Dedifferentiated amniotic fluid mesenchymal stem cell (primary cell): ENCODE data around the gene MNT.

Source experiments
- DNase-seq: peaks from one replicate; pipeline ENCODE4 v3.0.0-alpha.2; 2016; ENCODE audit errors: extremely low spot score

MNT gene

DNA sequence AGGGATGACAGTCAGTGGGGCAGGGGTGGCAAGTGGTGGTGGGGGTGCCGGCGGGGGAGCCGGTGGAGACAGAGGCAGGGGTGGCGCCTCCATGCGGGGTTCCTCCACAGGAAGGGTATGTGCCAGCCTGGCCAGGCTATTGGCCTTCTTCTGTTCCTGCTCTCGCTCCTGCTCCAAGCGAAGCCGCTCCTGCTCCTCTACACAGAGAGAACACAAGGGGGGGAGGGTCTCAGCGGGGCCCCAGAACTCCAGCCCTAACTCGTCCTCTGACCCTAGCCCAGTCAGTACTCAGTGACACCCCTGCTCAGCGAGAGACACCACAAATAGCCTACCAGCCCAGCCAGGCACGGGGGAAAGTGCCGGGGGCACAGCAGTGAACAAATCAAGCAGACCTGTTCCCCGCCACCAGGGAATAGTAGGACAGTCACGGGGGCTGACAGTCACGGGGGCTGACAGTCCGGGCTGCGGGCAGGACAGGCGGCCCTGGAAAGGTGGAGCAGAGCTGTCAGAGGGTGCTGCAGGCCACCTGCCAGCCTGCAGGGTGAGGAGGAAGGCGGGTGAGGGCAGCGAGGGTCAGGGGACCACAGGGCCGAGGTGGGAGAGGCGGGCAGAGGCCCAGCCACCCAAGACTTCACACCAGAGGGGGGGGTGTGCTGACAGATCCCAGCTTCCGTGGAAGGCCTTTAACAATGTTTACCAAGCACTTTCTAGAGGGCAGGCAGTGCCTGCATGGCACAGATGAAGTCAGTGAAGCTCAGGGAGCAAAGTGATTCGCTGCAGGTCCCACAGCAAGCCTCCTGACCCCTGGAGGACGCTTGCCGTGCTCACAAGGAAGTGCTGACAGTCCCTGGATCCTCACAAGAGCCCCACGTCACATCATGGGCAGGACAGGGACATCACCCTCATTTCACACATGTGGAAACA lies 5.3 kb downstream of the MNT start:
- DNase-seq: no peak

DNA sequence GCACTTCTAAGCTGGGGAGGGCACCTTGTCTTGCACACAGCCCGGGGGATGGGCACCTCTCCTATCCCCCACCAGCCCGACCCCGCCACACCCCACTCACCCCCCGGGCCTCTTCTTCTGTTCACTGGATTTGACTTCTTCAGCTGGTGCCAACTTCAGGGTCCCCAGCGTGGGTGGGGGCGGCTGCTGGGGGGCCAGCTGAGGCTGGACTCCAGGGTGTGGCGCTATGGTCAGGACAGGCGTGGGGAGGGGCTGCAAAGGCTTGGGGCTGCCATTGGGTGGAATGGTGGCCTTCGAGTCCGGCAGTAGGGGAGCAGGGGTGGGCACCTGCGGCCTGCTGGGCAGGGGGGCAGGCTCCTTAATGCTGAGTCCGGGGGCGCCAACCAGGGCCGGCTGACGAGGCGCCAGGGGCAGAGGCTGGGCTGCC lies 6.1 kb downstream of the MNT start:
- DNase-seq: no peak

DNA sequence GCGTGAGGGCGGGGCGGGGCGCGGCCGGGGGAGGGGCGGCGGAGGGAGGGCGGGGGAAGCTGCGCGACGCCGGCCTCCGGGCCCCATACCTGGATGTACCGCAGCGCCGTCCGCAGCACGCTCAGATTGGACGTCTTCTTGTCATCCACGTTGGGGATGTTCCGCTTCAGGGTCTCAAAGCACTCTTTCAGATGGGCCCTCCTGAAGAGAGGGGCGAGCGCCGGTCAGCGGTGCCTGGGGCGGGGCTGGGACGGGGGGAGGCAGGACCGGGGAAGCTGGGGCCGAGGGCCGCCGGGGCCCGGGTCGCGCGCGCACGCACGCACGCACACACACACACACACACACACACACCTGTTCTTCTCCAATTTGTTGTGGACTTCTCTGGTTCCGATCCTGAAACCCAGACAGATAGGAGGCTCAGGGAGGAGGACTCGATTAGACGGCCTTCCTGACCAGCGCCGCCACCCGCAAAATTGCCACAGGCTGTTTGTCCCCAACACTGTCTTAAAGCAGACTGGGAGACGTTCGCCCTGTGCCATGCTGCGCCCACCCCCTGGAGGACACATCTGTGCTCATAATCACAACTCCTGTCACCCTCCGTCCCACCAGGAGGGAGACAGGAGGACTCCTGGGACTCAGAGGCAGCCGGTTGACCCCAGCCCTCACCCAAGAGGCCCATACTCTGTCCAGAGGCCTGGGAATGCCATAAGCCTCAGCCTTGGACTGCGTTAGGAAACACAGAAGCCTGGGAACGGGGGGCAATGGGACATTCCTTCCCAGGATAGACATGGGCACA lies 6.7 kb downstream of the MNT start:
- DNase-seq: no peak

DNA sequence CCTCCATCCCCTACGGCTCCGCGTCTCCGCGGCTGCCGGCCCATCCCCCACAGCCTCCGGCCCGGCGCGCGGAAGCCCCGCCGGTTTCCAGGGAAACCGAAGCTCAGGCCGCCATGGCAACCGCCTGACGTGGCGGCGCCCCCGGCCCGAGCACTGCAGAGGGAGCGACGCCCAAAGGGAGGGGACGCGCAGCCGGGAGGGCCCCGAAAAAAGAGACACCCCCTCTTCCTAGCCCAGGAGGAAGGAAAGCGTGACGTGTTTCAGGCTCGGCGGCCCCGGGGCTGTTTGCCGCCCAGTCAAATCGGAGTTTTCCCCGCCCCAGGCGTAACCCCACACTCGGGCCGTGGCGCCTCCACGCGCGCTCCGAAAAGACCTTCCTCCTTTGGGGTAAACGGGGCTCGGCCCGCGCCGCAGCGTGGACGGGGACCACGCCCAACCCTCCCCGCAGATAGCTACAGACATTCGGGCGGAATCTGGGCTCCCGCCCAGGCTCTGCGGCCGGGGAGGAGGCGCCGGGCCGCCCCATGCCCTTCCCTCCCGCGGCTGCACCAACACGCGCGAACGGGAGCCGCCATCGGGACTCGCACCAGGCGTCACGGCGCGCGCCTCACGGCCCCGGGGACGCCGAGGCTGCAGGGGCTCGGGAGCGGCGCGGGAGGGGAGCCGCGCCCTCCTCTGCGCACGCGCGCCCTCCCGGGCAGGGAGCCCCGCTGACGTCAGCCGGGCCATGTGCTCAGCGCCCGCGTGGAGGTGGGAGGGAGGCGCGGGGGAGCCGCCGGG lies 7.5 kb downstream of the MNT start:
- peak; percentile 75 for DNase-seq

DNA sequence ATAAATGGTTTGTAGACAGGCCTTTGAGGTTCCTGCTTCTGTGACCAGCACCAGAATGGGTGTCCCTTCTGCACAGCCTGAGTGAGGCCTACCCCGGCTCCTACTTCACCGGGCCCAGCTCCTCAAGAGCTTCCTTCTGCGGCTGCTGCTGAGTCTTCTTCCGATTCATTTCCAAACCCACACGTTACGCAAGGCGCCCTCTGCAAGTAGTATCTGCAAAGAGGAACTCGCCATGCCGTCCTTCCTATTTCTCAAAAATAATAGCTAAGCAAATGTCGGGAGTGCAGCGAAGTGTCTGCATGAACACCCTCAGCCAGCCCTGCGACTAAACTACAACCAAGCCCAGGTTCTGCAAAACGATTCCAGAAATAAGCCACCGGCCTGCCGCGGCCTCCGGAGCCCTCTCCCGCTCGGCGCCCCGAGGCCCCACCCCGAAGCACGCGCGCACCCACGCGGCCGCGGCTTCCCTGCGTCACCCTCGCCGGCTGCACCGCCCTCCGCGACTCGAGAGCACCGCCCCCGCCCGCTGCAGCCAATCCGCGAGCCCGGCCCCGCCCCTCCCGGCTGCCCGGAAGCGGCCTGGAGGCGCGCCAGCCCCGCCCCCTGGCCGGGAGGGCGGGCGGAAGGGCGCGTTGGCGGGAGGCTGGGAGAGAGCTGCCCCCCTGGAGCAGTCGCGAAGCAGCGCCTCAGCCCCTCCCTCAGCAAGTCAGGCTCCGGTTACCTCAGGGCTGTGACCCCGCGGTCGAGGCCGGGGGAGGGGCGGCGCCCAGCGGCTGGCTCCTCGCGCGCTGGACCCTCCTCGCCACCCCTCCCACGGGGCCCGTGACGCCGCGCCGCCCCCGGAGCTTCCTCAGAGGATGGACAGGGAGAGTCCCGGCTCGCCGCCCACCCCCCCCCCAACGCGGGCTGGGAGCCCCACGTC lies 8.3 kb downstream of the MNT start:
- peak; percentile 87 for DNase-seq

DNA sequence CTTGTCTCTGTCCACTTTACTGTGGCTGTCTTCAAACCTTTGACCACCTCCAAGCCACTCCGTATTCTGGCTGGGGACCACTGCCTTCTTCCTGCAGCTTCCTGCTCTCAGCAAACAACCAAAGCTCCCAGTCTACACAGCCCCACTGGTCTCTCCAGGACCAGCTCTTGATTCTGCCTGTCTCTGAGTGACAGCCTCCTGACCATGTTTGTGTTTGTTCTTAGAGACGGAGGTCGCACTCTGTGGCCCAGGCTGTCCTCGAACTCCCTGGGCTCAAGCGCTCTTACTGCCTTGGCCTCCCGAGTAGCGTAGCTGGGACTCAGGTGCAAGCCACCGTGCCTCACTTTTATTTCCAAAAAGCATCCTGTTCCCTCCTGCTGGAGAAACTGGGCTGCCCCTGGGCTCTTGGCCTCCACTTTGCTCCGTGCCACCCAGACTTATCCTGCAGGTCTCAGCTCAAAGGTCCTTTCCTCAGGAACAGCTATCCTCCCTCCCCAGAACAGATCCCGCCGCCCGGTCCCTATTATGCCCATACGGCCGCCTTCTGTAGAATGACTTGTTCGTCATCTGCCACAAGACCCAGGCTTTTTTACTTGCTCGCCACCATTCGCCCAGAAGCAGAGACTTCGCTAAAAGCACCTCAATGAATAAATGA lies 9.1 kb downstream of the MNT start:
- DNase-seq: no peak

DNA sequence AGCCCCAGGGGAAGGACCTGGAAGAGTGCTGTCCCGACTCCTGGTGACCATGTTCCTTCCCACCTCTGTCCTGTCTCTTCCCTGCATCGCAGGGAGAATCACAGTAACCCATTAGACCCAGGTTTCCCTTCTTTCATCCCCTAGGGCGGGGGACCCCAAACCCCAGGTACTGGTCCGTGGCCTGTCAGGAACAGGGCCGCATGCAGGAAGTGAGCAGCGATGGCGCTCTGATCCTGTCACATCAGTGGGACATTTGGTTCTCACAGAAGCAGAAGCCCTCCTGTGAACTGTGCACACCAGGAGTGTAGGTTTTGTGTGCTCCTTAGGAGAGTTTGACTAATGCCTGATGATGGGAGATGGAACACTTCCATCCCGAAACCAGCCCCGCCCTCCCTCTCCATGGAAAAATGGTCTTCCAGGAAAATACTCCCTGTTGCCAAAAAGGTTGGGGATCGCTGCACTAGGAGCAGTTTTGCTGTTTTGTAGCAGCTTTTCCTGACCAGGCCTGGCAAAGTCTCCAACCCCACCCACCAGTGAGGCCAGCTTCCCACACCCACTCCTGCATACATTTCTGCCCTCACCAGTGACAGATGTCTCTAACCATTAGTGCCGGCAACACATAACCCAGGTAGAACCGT lies 10.5 kb downstream of the MNT start:
- DNase-seq: no peak

DNA sequence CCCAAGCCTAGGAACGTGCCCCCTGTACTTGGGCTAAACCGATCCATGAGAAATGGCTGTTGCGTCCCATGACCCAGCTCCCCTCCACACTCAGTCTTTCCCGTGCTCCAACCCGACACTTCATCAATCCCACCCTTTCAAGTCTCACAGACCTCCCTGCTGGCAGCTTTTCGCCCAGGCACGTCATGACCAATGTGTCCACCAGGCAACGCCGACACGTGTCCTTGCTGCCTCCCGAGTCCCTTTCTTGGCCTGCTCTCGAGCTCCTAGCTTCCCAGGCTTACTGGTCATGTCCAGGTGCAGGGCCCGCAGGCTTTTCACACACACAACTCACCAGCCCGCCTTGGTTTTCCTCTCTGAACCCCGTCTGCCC lies 12.2 kb downstream of the MNT start:
- DNase-seq: no peak

DNA sequence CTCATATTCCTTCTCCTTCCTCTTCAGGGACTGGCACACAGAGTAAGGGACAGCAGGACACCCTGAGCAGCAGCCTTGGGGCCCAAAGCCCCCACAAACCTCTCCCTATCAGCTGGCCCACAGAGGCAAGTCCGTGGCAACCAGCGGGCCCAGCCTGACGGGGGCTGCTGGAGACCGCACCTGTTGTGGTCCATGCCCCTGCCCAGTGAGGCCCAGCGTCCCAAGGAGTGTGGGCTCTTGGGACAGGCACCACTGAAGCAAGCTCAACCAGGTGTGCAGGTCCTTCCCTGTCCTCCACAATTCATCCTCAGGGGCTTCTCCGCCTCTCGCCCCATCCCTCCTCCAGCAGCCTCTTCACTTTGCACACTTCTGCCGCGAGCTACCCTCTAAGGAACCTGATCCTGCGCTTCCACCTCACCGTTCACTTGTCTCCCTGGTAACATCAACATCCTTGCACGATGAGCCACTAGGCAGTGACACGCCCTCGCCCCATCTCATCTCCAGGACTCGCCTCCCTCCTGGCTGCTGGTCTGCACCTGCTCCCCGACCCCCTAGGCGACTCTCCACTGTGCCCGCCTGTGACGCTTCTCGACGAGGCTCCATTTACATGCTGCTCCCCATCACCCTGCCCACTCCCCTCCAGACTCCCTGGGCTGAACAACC lies 12.7 kb downstream of the MNT start:
- DNase-seq: no peak

DNA sequence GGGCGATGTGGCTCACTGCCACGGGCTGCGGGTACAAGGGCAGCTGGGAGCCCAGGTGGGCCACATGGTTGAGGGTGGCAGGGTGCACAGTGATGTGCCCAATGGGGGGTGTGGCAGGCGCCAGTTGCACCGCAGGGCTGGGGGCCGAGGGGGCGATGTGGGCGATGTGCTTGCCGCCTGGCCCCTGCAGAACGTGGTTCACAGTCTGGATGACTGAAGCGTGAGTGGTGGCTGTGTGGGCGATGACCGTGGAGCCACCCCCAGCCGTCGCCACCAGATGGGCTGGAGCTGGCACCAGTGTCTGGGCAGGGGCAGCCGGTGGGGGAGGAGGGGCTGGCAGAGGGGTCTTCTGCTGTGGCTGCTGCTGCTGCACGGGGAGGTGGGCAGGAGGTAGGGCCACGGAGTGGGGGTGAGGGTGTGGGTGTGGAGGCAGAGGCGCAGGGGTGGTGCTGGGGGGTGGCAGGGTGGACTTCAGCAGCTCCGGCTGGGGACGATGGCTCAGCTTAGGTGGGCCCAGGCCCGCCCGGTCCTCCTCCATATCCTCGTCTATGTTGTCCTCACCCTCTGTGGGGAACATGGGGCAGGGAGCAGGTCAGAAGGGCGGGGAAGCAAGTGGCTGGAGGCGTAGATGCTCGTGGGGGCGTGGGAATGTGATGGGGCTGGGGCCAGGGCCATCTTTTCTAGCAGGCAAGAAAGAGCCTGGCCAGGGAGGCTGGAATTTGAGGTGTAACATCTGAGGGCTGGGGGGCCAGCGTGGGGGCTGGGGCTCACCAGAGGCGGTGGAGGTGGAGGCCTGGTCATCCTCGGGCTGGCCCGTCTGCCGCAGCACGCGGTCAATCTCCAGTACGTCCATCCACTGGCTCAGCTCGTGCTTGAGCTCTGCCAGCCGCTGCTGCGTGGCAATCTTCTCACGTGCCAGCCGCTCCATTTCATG lies 13.5 kb downstream of the MNT start:
- no peak for DNase-seq

DNA sequence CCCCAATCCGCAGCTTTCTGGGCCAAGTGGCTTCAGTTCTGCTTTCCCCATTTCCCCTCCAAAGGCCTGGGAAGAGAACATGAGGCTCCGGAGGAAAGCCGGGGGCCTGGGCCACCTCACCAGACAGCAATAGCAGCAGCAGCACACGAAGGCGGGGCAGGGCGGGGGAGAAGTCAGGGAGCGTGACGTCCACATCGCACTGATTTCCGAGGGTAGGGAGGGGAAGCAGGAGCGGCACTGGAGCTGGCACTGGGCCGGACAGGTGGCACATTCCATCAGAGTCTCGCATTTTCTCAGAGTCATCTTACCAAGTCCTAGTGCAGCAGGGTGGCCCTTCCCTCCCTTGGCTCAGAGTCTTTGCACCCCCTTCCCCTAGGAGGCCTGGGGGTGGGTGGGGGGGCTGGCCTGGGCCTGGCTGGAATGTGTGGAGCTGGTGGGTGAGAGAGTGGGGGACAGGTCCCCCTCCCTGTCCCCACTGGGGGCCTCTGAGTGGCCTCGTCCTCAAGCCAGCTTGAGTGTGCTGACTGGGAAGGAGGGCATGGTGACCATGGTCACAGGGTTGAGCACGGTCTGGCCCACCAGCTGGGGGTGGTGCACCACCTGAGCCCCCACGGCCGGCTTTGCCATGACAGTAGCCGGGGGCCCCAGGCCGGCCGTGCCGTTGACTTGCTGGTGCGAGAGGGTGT lies 14.3 kb downstream of the MNT start:
- DNase-seq: no peak

DNA sequence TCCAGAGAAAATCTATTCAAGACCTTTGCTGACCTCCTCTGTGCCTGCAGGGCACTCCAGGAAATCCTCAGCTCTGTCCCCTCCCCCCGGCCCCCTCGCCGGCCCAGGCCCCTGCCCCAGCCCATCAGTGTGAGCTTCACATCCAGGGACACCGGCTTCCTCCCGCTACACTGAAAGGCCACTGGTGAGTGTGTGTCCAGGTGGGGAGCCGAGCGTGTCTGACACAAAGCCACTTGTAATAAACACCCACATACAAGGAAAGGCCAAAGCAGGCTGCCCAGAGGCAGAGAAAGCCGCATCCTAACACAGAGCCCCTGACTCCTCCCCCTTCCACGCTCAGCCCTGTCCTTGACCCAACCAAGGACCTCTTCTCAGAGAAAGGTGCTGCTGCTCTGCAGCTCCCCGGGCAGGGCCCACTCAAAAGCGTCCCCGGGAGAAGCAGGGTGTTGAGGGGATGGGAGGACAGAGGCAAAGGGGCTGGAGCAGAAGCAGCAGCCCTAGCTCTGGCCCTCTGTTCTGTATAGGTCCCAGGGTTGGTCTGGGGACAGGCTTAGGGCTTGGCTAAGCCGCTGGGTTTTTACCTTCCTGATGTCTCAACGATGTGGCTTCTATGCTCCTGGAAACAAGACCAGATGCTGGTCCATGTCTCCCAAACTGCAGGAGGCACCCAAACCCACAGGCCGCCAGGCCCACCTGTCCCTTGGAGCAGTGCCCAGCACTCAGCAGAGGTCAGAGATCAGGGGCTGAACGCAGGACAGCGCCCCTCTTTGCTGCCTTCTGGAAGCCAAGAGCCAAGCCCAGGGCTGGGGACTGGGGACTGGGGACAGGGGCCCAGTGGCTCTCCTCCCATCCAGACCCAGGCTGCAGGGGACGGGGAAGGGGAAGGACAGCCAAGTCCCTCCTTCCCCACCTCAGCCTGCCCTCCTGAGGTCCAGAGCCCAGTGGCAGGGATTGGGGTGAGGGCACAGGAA lies 15.3 kb downstream of the MNT start:
- DNase-seq: no peak

DNA sequence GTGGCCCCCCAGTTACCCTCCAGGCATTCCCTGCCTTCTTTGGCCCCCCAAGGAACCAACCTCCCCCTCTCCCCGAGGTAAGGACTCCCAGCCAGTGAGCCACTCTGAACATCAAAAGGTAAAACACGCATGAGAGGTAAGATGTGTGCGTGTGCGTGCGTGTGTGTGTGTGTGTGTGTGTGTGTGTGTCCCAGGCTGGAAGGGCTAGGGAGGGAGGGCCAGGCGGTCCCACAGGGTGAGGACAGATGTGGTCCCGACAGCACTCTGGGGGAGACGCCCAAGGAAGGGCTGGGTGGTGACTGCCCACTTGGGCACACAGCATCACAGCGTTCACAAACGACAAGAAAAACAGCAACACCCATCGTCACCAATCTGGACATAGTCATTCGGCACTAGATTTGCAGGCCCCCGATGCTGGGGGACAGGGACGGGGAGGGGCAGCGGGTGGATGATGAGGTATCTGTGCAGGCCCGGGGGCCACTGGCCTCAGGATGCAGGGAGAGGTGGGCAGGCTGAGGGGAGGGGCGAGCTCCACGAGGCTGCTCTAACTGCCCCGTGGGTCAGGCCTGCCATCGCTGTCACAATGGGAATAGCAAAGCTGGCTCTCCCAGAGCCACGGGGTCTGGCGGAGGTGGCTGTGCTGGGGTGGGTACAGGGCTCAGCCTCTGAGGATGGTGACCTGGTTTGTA lies 16.3 kb downstream of the MNT start:
- no peak for DNase-seq

DNA sequence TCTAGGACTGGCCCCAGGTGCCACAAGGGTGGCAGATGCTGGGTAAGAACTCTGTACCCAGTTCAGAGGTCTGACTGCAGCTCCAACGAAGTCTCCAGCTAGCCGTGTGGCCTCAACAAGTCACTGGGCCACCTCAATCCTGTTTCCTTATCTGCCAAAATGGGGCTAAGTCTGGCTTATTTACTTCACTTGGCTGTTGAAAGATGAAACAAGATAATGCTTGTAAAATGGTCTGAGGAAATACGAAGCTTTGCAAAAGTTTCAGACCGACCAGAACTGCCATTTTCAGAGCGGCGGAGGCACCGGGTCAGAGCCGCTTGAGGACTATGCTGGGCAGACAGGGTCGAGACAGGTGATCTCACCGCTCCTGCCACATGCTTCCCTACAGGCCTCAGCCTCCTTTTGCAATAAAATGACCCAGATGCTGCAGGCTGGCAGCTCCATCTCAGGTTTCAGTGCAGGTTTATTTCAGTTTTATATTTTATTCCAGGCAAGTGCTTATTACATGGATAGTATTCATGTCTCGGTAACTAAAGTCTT lies 17.2 kb downstream of the MNT start:
- DNase-seq: no peak

DNA sequence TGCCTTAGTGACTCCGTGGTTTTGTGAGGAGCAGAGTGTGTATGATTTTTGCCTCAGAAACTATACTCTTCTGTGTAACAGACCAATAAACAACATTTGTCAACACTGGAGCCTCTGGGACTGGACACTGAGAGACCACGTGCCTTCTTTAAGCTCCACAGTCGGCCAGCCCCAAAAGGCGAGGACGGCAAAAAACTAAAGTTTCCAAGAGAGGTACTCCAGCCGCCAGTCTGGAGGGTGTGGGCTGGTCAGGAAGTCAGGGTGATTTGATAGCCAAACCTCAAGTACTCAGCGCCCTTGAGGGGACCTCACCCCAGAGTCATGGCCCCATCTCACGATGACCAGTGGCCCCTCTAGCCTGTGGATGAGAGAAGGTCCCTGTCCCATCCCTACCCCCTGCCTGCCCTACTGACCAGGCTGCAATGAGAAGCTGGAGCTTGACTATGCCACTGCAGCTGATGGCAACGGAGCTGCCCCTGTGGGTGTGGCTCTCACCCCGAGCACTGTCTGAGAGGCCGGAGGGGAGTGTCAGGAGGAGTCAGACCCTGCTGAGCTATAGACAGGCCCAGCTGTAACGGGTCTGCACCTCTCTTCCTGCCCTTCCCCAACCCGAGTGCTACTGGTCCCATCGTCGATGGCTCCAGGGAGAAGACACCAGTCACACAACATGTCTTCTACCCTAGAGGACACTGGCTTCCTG lies 19.8 kb downstream of the MNT start:
- DNase-seq: no peak
